ENCODE measurements around the gene METTL21C.

- TF ChIP-seq POLR2AphosphoS5 (IDR thresholded peaks at IDR 0.05; ENCODE audit: low read depth, low read length) = no peak
- TF ChIP-seq TAF1 (IDR thresholded peaks at IDR 0.05; ENCODE audit: borderline replicate concordance, insufficient read depth, low read length) = no peak
Measured at GRCh38 chr13:102697929-102698648, 3.2 kb upstream of the METTL21C start.

Measured in PFSK-1 (cell line).